CD8-positive, alpha-beta memory T cell (primary cell): Measurements from ENCODE around the gene GJC1. TPM values are rescaled to one million over a fixed set of nuclear protein-coding genes. Genes with fewer than 3 reads are reported as not detected.

Experiments
- CTCF ChIA-PET: fragments of 350-600 bp; sonication (Branson Sonifier 250); formaldehyde crosslinking; loops from one replicate; lab custom pipeline; 2021; ENCODE audit warnings: antibody characterized with exemption; lab: Charles Lee
- POLR2A ChIA-PET: fragments of 350-600 bp; sonication (Branson Sonifier 250); formaldehyde crosslinking; loops from one replicate; lab custom pipeline; 2021; ENCODE audit warnings: antibody characterized with exemption; lab: Charles Lee
- DNase-seq, 5 donors: peaks; one replicate each; pipeline versions ENCODE4 v3.0.0 to v3.0.0-alpha.2; 2020 to 2022; ENCODE audit warnings: mixed read lengths in 1 of 5
- H3K27ac ChIP-seq: one replicate; pipeline ENCODE4 v1.7.0; 2013; ENCODE audit warnings: low read depth, mild to moderate bottlenecking, low read length, moderate library complexity
- H3K27me3 ChIP-seq: 2 replicates; pipeline ENCODE4 v1.7.0; 2013; ENCODE audit warnings: low read length, mild to moderate bottlenecking; ENCODE audit not compliant: insufficient read depth, poor library complexity, severe bottlenecking
- H3K36me3 ChIP-seq: 2 replicates; pipeline ENCODE4 v1.7.0; 2013; ENCODE audit warnings: mild to moderate bottlenecking, low read length, moderate library complexity; ENCODE audit not compliant: insufficient read depth
- H3K4me1 ChIP-seq: 2 replicates; pipeline ENCODE4 v1.7.0; 2013; ENCODE audit warnings: mild to moderate bottlenecking, low read length, moderate library complexity; ENCODE audit not compliant: insufficient read depth
- H3K4me3 ChIP-seq: 2 replicates; pipeline ENCODE4 v1.7.0; 2013; ENCODE audit warnings: mild to moderate bottlenecking, low read length
- H3K9me3 ChIP-seq: 2 replicates; pipeline ENCODE4 v1.7.0; 2013; ENCODE audit warnings: mild to moderate bottlenecking, low read length
- H3K27ac Mint-ChIP-seq, 8 donors: one replicate each; pipeline ENCODE4 v1.8.0; 2020 to 2021; ENCODE audit warnings: mixed read lengths in 8 of 8, mild to moderate bottlenecking in 6 of 8, inconsistent platforms in 3 of 8, moderate library complexity in 3 of 8
- H3K27me3 Mint-ChIP-seq, 2 donors: one replicate each; pipeline ENCODE4 v1.8.0; 2020 to 2021; ENCODE audit warnings: mixed read lengths in 2 of 2, mild to moderate bottlenecking in 1 of 2, moderate library complexity in 1 of 2
- H3K36me3 Mint-ChIP-seq, 3 donors: one replicate each; pipeline ENCODE4 v1.8.0; 2020 to 2021; ENCODE audit warnings: mixed read lengths in 3 of 3, inconsistent platforms in 1 of 3, mild to moderate bottlenecking in 1 of 3
- H3K4me1 Mint-ChIP-seq, 3 donors: one replicate each; pipeline ENCODE4 v1.8.0; 2020 to 2021; ENCODE audit warnings: mixed read lengths in 3 of 3, inconsistent platforms in 1 of 3, mild to moderate bottlenecking in 1 of 3
- H3K4me3 Mint-ChIP-seq, 7 donors: one replicate each; pipeline ENCODE4 v1.8.0; 2020 to 2021; ENCODE audit warnings: mixed read lengths in 7 of 7, mild to moderate bottlenecking in 6 of 7, moderate library complexity in 4 of 7, inconsistent platforms in 2 of 7
- H3K9me3 Mint-ChIP-seq, 5 donors: one replicate each; pipeline ENCODE4 v1.8.0; 2020 to 2022; ENCODE audit warnings: mixed read lengths in 5 of 5, mild to moderate bottlenecking in 3 of 5, moderate library complexity in 2 of 5, inconsistent platforms in 1 of 5
- polyA plus RNA-seq: library from polyadenylated mRNA; unstranded; fragments of 300-500 nt; fragmentation: Illumina TruSeq; gene quantifications from one replicate; pipeline ENCODE4 v1.2.3, GENCODE V29; 2021
- total RNA-seq, 2 experiments: library from RNA; stranded (reverse); gene quantifications; one replicate each; pipeline ENCODE4 v1.2.3, GENCODE V29; 2021

The GJC1 gene
- total and polyA plus RNA-seq, 3 experiments from 2014 or later = 9.4 to 10.2 TPM; not detected in 1

DNA sequence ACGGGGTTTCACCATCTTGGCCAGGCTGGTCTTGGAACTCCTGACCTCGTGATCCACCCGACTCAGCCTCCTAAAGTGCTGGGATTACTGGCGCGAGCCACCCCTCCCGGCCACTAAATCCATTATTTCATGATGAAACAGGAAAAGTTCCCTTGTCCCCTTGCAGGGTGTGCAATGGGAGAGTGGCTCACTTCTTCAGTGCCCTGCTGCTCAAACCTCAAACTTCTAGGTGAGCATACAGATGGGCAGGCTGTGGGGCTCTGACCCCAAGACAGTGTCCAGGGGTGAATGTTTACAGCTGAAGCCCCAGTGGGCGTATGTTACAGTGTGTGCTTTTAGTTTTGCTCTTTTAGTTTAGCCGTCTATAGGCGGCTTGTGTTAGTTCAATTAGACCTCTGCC lies 34.7 kb downstream of the GJC1 start:
- H3K27ac Mint-ChIP-seq = no peak overlapping the region
- peaks cover 2 to 16% of the 10 kb centered on the region in 2 donors for H3K27me3 Mint-ChIP-seq
- CTCF ChIA-PET = no interaction called here
- POLR2A ChIA-PET = no interaction called here
- H3K4me3 ChIP-seq = no peak overlapping the region
- no peaks in the 10 kb centered on the region for H3K36me3 Mint-ChIP-seq
- no peak for DNase-seq
- no peaks in the 10 kb centered on the region for H3K4me1 Mint-ChIP-seq
- no peaks in the 10 kb centered on the region for H3K27me3 ChIP-seq
- no peak overlapping the region for H3K27ac ChIP-seq
- no peaks in the 10 kb centered on the region for H3K4me1 ChIP-seq
- no peaks in the 10 kb centered on the region for H3K36me3 ChIP-seq
- no peaks in the 10 kb centered on the region for H3K9me3 Mint-ChIP-seq
- H3K4me3 Mint-ChIP-seq = no peak overlapping the region
- no peaks in the 10 kb centered on the region for H3K9me3 ChIP-seq

DNA sequence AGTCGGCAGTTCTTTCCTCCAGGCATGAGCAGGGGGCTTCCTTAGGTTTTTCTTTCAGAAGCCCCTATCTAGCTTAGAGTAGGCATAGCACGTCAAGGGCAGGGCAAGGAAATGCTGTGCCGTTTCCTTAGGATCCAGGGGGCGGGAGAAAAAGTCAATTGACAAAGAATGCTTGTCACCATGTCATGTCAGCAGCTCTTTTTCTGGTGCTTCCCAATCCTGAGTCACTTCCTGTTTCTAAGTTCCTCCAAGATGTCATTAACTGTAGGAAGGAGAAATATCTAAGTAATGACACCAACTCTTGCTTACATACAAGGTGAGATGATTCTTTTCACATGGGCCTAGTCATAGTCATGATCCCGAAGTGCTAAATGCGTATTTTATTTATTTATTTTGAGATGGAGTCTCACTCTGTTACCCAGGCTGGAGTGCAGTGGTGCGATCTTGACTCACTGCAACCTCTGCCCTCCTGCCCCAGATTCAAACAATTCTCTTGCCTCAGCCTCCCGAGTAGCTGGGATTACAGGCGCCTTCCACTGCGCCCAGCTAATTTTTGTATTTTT lies 35.2 kb downstream of the GJC1 start:
- H3K9me3 Mint-ChIP-seq = no peaks in the 10 kb centered on the region
- H3K4me3 Mint-ChIP-seq = no peak overlapping the region
- Histone ChIP-seq H3K4me3 (no peak overlapping the region), H3K27ac (no peak overlapping the region), H3K36me3 (no peaks in the 10 kb centered on the region), H3K27me3 (no peaks in the 10 kb centered on the region), H3K4me1 (no peaks in the 10 kb centered on the region), H3K9me3 (no peaks in the 10 kb centered on the region)
- POLR2A ChIA-PET = no interaction called here
- CTCF ChIA-PET = interaction anchor here (1.0 kb wide), 1 partner anchor 70 kb away, joined by 3 read pairs; no protein-coding TSS in a partner anchor
- H3K27me3 Mint-ChIP-seq = peaks cover 2 to 15% of the 10 kb centered on the region in 2 donors
- H3K27ac Mint-ChIP-seq = no peak overlapping the region
- no peaks in the 10 kb centered on the region for H3K4me1 Mint-ChIP-seq
- no peaks in the 10 kb centered on the region for H3K36me3 Mint-ChIP-seq
- no peak for DNase-seq

DNA sequence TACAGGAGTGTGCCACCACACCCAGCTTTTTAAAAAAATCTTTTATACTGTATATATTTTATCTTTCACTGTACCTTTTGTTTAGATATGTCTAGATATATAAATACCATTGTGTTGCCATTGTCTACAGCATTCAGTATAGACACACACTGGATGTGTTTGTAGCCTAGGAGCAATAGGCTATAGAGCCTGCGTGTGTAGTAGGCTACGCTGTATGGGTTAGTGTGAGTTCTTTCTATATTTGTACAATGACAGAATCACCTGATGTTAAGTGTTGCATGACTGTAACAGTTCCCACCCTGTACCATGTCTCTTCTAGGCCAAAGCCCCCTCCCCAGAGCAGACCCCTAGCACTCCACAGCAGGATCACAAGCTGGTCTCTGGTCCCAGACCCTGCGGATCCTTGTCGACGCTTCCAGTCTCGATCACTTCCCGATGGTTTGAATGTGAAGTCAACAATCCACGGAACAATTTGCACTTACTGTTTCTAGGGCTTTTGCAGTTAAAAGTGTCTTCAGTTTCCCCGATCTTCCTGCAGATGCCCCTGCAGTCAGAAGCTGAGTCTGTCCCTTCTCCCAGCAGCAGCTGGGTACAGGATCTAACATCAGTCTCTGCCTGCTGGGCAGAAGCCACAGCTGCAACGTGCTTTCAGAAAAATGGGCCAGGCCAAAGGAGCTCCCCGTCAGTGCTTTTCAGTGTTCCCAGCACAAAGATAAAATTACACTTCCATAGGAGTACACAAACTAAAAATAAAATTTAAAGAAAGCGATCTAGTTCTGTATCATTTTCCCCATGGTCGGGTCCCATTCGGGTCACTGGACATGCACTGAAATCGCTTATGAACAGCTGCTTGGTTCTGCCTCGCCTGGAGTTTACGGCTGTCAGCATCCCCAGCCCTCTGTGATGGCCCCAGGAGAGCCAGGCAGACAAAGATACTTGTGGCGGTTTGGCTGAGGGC lies 35.9 kb downstream of the GJC1 start:
- H3K27ac ChIP-seq = no peak overlapping the region
- Mint-ChIP-seq H3K27me3 (peaks cover 2 to 15% of the 10 kb centered on the region in 2 donors), H3K9me3 (no peaks in the 10 kb centered on the region), H3K27ac (no peak overlapping the region), H3K4me1 (no peaks in the 10 kb centered on the region), H3K4me3 (no peak overlapping the region), H3K36me3 (no peaks in the 10 kb centered on the region)
- H3K36me3 ChIP-seq = no peaks in the 10 kb centered on the region
- POLR2A ChIA-PET = no interaction called here
- no peaks in the 10 kb centered on the region for H3K27me3 ChIP-seq
- no peaks in the 10 kb centered on the region for H3K9me3 ChIP-seq
- CTCF ChIA-PET = interaction anchor here (0.6 to 1.0 kb wide), 2 partner anchors 71 to 227 kb away, joined by 3 read pairs; no protein-coding TSS in a partner anchor
- no peak overlapping the region for H3K4me3 ChIP-seq
- DNase-seq = no peak
- no peaks in the 10 kb centered on the region for H3K4me1 ChIP-seq

DNA sequence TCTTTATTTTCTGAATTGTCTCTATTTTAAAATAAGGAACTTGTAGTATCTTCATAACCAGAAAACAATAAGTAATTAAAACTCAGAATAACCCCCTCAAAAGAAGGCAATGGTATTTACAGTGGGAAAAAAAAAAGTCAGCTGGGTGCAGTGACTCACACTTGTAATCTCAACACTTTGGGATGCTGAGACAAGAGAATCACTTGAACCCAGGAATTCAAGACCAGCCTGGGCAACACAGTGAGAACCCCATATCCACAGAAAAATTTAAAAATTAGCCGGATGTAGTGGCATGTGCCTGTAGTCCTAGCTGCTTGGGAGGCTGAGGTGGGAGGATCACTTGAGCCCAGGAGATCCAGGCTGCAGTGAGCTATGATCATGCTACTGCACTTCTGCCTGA lies 37.8 kb downstream of the GJC1 start:
- ChIA-PET CTCF (interaction anchor here (1.1 kb wide), 1 partner anchor 12 kb away, joined by 3 read pairs; no protein-coding TSS in a partner anchor), POLR2A (no interaction called here)
- Mint-ChIP-seq H3K4me3 (no peak overlapping the region), H3K27ac (no peak overlapping the region), H3K4me1 (no peaks in the 10 kb centered on the region), H3K36me3 (no peaks in the 10 kb centered on the region), H3K9me3 (no peaks in the 10 kb centered on the region), H3K27me3 (peaks cover 1 to 13% of the 10 kb centered on the region in 2 donors)
- Histone ChIP-seq H3K4me1 (no peaks in the 10 kb centered on the region), H3K27ac (no peak overlapping the region), H3K36me3 (no peaks in the 10 kb centered on the region), H3K9me3 (no peaks in the 10 kb centered on the region), H3K4me3 (no peak overlapping the region), H3K27me3 (no peaks in the 10 kb centered on the region)
- DNase-seq = no peak

DNA sequence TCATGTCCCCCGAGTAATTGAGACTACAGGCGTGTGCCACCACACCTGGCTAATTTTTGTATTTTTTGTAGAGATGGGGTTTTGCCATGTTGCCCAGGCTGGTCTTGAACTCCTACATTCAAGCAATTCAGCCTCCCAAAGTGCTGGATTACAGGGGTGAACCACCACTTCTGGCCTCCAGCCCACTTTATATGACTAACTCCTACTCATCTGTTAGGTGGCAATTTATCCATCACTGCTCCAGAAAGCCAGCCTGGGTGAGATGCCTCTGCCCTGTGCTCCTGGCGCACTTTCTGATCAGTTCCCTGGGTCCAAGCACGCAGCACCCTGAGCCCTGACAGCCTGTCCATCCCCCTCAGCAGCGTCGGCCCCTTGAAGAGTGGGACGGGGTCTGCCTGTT lies 41.9 kb downstream of the GJC1 start:
- H3K27me3 Mint-ChIP-seq = peaks cover 3% of the 10 kb centered on the region in 2 donors
- Histone ChIP-seq H3K9me3 (no peaks in the 10 kb centered on the region), H3K4me1 (no peaks in the 10 kb centered on the region), H3K27ac (no peak overlapping the region), H3K4me3 (no peak overlapping the region), H3K27me3 (no peaks in the 10 kb centered on the region), H3K36me3 (no peaks in the 10 kb centered on the region)
- no peak overlapping the region for H3K27ac Mint-ChIP-seq
- POLR2A ChIA-PET = no interaction called here
- H3K9me3 Mint-ChIP-seq = no peaks in the 10 kb centered on the region
- DNase-seq = no peak
- H3K4me3 Mint-ChIP-seq = no peak overlapping the region
- H3K4me1 Mint-ChIP-seq = no peaks in the 10 kb centered on the region
- CTCF ChIA-PET = no interaction called here
- H3K36me3 Mint-ChIP-seq = no peaks in the 10 kb centered on the region

DNA sequence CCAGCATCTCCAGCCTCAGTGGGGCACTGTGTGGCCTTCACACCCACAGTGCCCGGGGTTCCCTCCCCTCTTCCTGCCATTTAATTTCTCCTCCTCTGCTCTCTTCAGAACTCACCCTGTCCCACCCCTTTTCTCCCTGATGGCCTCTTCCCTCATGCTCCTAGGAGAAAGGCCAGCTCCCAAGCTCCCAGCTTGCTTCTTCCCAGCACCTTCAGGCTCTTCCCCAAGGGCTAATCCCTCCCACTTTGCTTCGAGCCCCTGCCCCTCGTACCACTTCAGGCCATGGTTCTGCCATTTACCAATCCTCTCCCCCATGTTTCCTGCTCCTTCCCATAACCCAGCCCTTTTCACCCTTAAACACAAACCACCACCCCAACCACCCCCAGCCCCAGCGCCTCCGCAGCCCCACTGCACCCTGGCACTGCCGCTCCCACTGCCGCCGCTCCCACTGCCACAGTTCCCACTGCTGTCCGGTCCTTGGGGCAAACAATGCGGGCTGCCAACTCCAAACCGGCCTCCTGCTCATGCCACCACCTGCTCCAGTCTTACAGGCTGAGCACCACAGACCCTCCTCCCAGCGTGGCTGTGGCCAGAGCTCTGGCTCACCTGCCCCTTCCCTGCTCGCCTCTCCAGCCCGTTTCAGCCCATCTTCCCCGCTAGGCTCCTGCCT lies 42.7 kb downstream of the GJC1 start:
- POLR2A ChIA-PET = no interaction called here
- H3K4me3 ChIP-seq = no peak overlapping the region
- no peaks in the 10 kb centered on the region for H3K9me3 ChIP-seq
- CTCF ChIA-PET = no interaction called here
- no peak for DNase-seq
- no peaks in the 10 kb centered on the region for H3K36me3 Mint-ChIP-seq
- no peak overlapping the region for H3K4me3 Mint-ChIP-seq
- no peak overlapping the region for H3K27ac ChIP-seq
- H3K27me3 Mint-ChIP-seq = peaks cover 3% of the 10 kb centered on the region in 2 donors
- H3K4me1 ChIP-seq = no peaks in the 10 kb centered on the region
- no peaks in the 10 kb centered on the region for H3K36me3 ChIP-seq
- H3K27ac Mint-ChIP-seq = no peak overlapping the region
- no peaks in the 10 kb centered on the region for H3K27me3 ChIP-seq
- no peaks in the 10 kb centered on the region for H3K9me3 Mint-ChIP-seq
- H3K4me1 Mint-ChIP-seq = no peaks in the 10 kb centered on the region

DNA sequence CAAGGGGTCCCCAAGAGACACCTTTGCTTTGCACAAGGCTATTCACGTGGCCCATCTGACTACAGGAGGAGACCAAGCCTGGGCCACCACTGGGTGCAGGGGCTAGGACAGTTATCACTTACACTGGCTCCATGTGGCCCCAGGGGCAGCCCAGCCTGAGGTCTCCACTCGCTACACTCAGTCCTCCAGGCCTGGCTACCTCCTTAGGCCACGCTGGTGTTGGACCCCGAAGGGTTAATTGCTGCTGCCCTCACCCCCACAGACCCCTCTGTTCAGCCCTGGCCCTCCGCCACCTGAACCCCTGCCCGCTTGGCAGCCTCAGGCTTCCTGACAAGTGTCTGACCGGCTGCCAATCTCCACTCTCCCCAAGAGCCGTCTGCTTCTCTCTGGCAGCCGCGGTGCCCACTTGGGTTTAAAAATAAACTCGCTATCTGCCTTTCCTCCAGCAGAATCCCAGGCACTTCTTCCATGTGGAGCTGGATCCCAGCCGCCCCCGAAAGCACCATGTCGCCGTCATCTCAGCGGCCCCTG lies 43.5 kb downstream of the GJC1 start:
- H3K27me3 Mint-ChIP-seq = peaks cover 3% of the 10 kb centered on the region in 2 donors
- Histone ChIP-seq H3K36me3 (no peaks in the 10 kb centered on the region), H3K9me3 (no peaks in the 10 kb centered on the region), H3K27ac (no peak overlapping the region), H3K4me3 (no peak overlapping the region), H3K27me3 (no peaks in the 10 kb centered on the region), H3K4me1 (no peaks in the 10 kb centered on the region)
- ChIA-PET POLR2A (no interaction called here), CTCF (interaction anchor here (2.7 kb wide), 1 partner anchor 11 kb away, joined by 8 read pairs; no protein-coding TSS in a partner anchor)
- H3K36me3 Mint-ChIP-seq = no peaks in the 10 kb centered on the region
- H3K27ac Mint-ChIP-seq = no peak overlapping the region
- no peak overlapping the region for H3K4me3 Mint-ChIP-seq
- no peak for DNase-seq
- no peaks in the 10 kb centered on the region for H3K9me3 Mint-ChIP-seq
- no peaks in the 10 kb centered on the region for H3K4me1 Mint-ChIP-seq
